ENCODE data around the gene CWF19L2.

- TF ChIP-seq CTCF (conservative IDR thresholded peaks at IDR 0.05; ENCODE audit: low read depth in 2 of 2) (no peak), CREB1 (CRISPR knock-in tag; IDR thresholded peaks at IDR 0.05; ENCODE audit: low read depth) (no peak), ZNF114 (CRISPR knock-in tag; IDR thresholded peaks at IDR 0.05) (no peak), EZH2 (IDR thresholded peaks at IDR 0.05; ENCODE audit: low read depth, unreplicated experiment) (no peak), EZH2phosphoT487 (IDR thresholded peaks at IDR 0.05; ENCODE audit: unreplicated experiment) (no peak), POLR2AphosphoS5 (IDR thresholded peaks at IDR 0.05; ENCODE audit: low read depth) (no peak), ZNF331 (CRISPR knock-in tag; IDR thresholded peaks at IDR 0.05; ENCODE audit: low read depth) (no peak)
- TF ChIP-seq, protein P1, sequence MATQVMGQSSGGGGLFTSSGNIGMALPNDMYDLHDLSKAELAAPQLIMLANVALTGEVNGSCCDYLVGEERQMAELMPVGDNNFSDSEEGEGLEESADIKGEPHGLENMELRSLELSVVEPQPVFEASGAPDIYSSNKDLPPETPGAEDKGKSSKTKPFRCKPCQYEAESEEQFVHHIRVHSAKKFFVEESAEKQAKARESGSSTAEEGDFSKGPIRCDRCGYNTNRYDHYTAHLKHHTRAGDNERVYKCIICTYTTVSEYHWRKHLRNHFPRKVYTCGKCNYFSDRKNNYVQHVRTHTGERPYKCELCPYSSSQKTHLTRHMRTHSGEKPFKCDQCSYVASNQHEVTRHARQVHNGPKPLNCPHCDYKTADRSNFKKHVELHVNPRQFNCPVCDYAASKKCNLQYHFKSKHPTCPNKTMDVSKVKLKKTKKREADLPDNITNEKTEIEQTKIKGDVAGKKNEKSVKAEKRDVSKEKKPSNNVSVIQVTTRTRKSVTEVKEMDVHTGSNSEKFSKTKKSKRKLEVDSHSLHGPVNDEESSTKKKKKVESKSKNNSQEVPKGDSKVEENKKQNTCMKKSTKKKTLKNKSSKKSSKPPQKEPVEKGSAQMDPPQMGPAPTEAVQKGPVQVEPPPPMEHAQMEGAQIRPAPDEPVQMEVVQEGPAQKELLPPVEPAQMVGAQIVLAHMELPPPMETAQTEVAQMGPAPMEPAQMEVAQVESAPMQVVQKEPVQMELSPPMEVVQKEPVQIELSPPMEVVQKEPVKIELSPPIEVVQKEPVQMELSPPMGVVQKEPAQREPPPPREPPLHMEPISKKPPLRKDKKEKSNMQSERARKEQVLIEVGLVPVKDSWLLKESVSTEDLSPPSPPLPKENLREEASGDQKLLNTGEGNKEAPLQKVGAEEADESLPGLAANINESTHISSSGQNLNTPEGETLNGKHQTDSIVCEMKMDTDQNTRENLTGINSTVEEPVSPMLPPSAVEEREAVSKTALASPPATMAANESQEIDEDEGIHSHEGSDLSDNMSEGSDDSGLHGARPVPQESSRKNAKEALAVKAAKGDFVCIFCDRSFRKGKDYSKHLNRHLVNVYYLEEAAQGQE (IDR thresholded peaks at IDR 0.05; ENCODE audit: unreplicated experiment) = no peak
- TF ChIP-seq, protein P2, sequence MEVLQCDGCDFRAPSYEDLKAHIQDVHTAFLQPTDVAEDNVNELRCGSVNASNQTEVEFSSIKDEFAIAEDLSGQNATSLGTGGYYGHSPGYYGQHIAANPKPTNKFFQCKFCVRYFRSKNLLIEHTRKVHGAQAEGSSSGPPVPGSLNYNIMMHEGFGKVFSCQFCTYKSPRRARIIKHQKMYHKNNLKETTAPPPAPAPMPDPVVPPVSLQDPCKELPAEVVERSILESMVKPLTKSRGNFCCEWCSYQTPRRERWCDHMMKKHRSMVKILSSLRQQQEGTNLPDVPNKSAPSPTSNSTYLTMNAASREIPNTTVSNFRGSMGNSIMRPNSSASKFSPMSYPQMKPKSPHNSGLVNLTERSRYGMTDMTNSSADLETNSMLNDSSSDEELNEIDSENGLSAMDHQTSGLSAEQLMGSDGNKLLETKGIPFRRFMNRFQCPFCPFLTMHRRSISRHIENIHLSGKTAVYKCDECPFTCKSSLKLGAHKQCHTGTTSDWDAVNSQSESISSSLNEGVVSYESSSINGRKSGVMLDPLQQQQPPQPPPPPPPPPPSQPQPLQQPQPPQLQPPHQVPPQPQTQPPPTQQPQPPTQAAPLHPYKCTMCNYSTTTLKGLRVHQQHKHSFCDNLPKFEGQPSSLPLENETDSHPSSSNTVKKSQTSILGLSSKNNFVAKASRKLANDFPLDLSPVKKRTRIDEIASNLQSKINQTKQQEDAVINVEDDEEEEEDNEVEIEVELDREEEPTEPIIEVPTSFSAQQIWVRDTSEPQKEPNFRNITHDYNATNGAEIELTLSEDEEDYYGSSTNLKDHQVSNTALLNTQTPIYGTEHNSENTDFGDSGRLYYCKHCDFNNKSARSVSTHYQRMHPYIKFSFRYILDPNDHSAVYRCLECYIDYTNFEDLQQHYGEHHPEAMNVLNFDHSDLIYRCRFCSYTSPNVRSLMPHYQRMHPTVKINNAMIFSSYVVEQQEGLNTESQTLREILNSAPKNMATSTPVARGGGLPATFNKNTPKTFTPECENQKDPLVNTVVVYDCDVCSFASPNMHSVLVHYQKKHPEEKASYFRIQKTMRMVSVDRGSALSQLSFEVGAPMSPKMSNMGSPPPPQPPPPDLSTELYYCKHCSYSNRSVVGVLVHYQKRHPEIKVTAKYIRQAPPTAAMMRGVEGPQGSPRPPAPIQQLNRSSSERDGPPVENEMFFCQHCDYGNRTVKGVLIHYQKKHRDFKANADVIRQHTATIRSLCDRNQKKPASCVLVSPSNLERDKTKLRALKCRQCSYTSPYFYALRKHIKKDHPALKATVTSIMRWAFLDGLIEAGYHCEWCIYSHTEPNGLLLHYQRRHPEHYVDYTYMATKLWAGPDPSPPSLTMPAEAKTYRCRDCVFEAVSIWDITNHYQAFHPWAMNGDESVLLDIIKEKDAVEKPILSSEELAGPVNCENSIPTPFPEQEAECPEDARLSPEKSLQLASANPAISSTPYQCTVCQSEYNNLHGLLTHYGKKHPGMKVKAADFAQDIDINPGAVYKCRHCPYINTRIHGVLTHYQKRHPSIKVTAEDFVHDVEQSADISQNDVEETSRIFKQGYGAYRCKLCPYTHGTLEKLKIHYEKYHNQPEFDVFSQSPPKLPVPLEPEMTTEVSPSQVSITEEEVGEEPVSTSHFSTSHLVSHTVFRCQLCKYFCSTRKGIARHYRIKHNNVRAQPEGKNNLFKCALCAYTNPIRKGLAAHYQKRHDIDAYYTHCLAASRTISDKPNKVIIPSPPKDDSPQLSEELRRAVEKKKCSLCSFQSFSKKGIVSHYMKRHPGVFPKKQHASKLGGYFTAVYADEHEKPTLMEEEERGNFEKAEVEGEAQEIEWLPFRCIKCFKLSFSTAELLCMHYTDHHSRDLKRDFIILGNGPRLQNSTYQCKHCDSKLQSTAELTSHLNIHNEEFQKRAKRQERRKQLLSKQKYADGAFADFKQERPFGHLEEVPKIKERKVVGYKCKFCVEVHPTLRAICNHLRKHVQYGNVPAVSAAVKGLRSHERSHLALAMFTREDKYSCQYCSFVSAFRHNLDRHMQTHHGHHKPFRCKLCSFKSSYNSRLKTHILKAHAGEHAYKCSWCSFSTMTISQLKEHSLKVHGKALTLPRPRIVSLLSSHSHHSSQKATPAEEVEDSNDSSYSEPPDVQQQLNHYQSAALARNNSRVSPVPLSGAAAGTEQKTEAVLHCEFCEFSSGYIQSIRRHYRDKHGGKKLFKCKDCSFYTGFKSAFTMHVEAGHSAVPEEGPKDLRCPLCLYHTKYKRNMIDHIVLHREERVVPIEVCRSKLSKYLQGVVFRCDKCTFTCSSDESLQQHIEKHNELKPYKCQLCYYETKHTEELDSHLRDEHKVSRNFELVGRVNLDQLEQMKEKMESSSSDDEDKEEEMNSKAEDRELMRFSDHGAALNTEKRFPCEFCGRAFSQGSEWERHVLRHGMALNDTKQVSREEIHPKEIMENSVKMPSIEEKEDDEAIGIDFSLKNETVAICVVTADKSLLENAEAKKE (CRISPR knock-in tag; IDR thresholded peaks at IDR 0.05) = no peak
- TF ChIP-seq, protein P3, sequence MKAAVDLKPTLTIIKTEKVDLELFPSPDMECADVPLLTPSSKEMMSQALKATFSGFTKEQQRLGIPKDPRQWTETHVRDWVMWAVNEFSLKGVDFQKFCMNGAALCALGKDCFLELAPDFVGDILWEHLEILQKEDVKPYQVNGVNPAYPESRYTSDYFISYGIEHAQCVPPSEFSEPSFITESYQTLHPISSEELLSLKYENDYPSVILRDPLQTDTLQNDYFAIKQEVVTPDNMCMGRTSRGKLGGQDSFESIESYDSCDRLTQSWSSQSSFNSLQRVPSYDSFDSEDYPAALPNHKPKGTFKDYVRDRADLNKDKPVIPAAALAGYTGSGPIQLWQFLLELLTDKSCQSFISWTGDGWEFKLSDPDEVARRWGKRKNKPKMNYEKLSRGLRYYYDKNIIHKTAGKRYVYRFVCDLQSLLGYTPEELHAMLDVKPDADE (IDR thresholded peaks at IDR 0.05) = no peak
Observed at GRCh38 chr11:107468596-107468995, 11.0 kb upstream of the CWF19L2 start.

Measured in GM23338 (cell line).